B cell (primary cell): ENCODE results near the gene NEU2. TPM values are rescaled to one million over a fixed set of nuclear protein-coding genes. Genes with fewer than 3 reads are reported as not detected.

Experiments
- ATAC-seq: fragments of 200-7000 bp; cut with Tn5 transposase; one replicate; pipeline ENCODE4 v1.10.0; 2021; ENCODE audit warnings: low read depth, mild to moderate bottlenecking, moderate number of reproducible peaks, moderate library complexity
- CTCF ChIA-PET: fragments of 350-600 bp; sonication (Branson Sonifier 250); formaldehyde crosslinking; loops from one replicate; lab custom pipeline; 2021; ENCODE audit warnings: antibody characterized with exemption, inconsistent platforms; lab: Charles Lee
- POLR2A ChIA-PET: fragments of 350-600 bp; sonication (Branson Sonifier 250); formaldehyde crosslinking; loops from one replicate; lab custom pipeline; 2021; ENCODE audit warnings: antibody characterized with exemption; lab: Charles Lee
- DNase-seq: peaks from one replicate; pipeline ENCODE4 v3.0.0; 2013
- H2AFZ ChIP-seq: 2 replicates; pipeline ENCODE4 v1.6.1; 2012; ENCODE audit warnings: mild to moderate bottlenecking, low read depth, low read length; ENCODE audit not compliant: insufficient read depth, poor library complexity, severe bottlenecking
- H3K27ac ChIP-seq, 2 donors: 1 replicate in 1 of 2; 2 replicates in 1 of 2; pipeline ENCODE4 v1.5.1; 2012 to 2013; ENCODE audit warnings: low read length in 2 of 2, mild to moderate bottlenecking in 2 of 2, moderate library complexity in 1 of 2
- H3K27me3 ChIP-seq, 4 experiments: fragments of 200-600 bp in 1 of 4; sonication (generic) in 1 of 4; replicated peaks in 1 of 4; 1 replicate in 2 of 4; 2 replicates in 2 of 4; pipeline versions ENCODE4 v1.6.1 to v1.7.0; 2013 to 2016; ENCODE audit warnings: low read length in 3 of 4, mild to moderate bottlenecking in 2 of 4, mixed read lengths in 1 of 4, moderate library complexity in 1 of 4; ENCODE audit not compliant: insufficient read depth in 4 of 4, control insufficient read depth in 3 of 4; ENCODE audit errors: control extremely low read depth in 1 of 4
- H3K36me3 ChIP-seq, 2 experiments: replicated peaks in 1 of 2; 1 replicate in 1 of 2; 2 replicates in 1 of 2; pipeline versions ENCODE4 v1.6.1 to v1.7.1; 2013; ENCODE audit warnings: low read length in 1 of 2; ENCODE audit not compliant: insufficient read depth in 2 of 2, control insufficient read depth in 1 of 2; ENCODE audit errors: control extremely low read depth in 1 of 2, extremely low read depth in 1 of 2
- H3K4me1 ChIP-seq, 2 donors: fragments of 200-600 bp in 1 of 2; sonication (generic) in 1 of 2; 1 replicate in 1 of 2; 2 replicates in 1 of 2; pipeline versions ENCODE4 v1.5.1 to v1.6.1; 2013 to 2017; ENCODE audit warnings: low read length in 2 of 2; ENCODE audit not compliant: control insufficient read depth in 2 of 2, insufficient read depth in 2 of 2
- H3K4me2 ChIP-seq: replicated peaks from 2 replicates; pipeline ENCODE3; 2012; ENCODE audit warnings: mild to moderate bottlenecking, low read depth, low read length; ENCODE audit not compliant: poor library complexity, severe bottlenecking
- H3K4me3 ChIP-seq, 5 experiments: fragments of 200-600 bp in 1 of 5; sonication (generic) in 1 of 5; 1 replicate in 3 of 5; 2 replicates in 2 of 5; pipeline versions ENCODE4 v1.5.1 to v1.7.0; 2011 to 2016; ENCODE audit warnings: low read length in 4 of 5, mild to moderate bottlenecking in 4 of 5, low read depth in 2 of 5, control low read depth in 1 of 5, moderate library complexity in 1 of 5; ENCODE audit not compliant: insufficient read depth in 1 of 5; ENCODE audit errors: control extremely low read depth in 1 of 5, extremely low read depth in 1 of 5
- H3K79me2 ChIP-seq: fragments of 200-600 bp; sonication (generic); one replicate; pipeline ENCODE4 v1.6.0; 2016; ENCODE audit warnings: low read length; ENCODE audit not compliant: control insufficient read depth, insufficient read depth
- H3K9ac ChIP-seq: fragments of 200-600 bp; sonication (generic); 2 replicates; pipeline ENCODE4 v1.6.1; 2017; ENCODE audit warnings: mild to moderate bottlenecking, low read length, moderate library complexity
- H3K9me3 ChIP-seq, 3 donors: one replicate each; pipeline versions ENCODE4 v1.6.1 to v1.7.1; 2013; ENCODE audit warnings: low read length in 2 of 3; ENCODE audit not compliant: control insufficient read depth in 2 of 3, insufficient read depth in 1 of 3; ENCODE audit errors: control extremely low read depth in 1 of 3
- H4K20me1 ChIP-seq: 2 replicates; pipeline ENCODE4 v1.6.0; 2012; ENCODE audit warnings: mild to moderate bottlenecking, low read length; ENCODE audit not compliant: insufficient read depth, control insufficient read depth, poor library complexity, severe bottlenecking
- H3K27ac Mint-ChIP-seq: one replicate; pipeline ENCODE4 v1.8.0; 2021; ENCODE audit warnings: mixed read lengths
- H3K27me3 Mint-ChIP-seq: one replicate; pipeline ENCODE4 v1.8.0; 2021; ENCODE audit warnings: mixed read lengths
- H3K4me1 Mint-ChIP-seq: one replicate; pipeline ENCODE4 v1.8.0; 2021; ENCODE audit warnings: mixed read lengths
- H3K4me3 Mint-ChIP-seq: one replicate; pipeline ENCODE4 v1.8.0; 2021; ENCODE audit warnings: mixed read lengths
- H3K9me3 Mint-ChIP-seq: one replicate; pipeline ENCODE4 v1.8.0; 2022; ENCODE audit warnings: mixed read lengths; ENCODE audit not compliant: insufficient read depth
- EZH2 ChIP-seq: IDR thresholded peaks from 2 replicates; pipeline ENCODE4 v1.6.1; 2012; ENCODE audit warnings: borderline replicate concordance, low read depth, mild to moderate bottlenecking, moderate library complexity, low read length; ENCODE audit not compliant: insufficient read depth, poor library complexity, severe bottlenecking
- WGBS: methylation state at CpG from one replicate; pipeline ENCODE4 v1.1.5; 2013; ENCODE audit warnings: missing lambda C conversion rate; ENCODE audit not compliant: insufficient coverage; 5-methylcytosine and 5-hydroxymethylcytosine counted together
- intact Hi-C: fragments of 100-400 bp; cut with micrococcal nuclease; formaldehyde crosslinking; loops from one replicate; pipeline ENCODE4 v1.10.0; 2022
- polyA plus RNA-seq: library from polyadenylated mRNA; depleted of rRNA; stranded (reverse); fragments of >200 nt; gene quantifications from 2 replicates; pipeline ENCODE4 v1.2.3, GENCODE V29; 2012
- total RNA-seq, 2 donors: library from RNA; stranded (reverse); fragments of 120-200 nt in 1 of 2; gene quantifications; 1 replicate in 1 of 2; 2 replicates in 1 of 2; pipeline versions ENCODE4 v1.2.3 to v1.2.4, GENCODE V29; 2013 to 2022
- TF ChIP-seq, protein P1 (sequence below): fragments of 200-600 bp; IDR thresholded peaks from one replicate; pipeline ENCODE4 v1.8.0; 2022; ENCODE audit warnings: antibody characterized with exemption, mild to moderate bottlenecking

Gene NEU2
- total and polyA plus RNA-seq, 2 donors (not counting 1 experiment from before 2014, with no cell fraction given) = not detected

DNA sequence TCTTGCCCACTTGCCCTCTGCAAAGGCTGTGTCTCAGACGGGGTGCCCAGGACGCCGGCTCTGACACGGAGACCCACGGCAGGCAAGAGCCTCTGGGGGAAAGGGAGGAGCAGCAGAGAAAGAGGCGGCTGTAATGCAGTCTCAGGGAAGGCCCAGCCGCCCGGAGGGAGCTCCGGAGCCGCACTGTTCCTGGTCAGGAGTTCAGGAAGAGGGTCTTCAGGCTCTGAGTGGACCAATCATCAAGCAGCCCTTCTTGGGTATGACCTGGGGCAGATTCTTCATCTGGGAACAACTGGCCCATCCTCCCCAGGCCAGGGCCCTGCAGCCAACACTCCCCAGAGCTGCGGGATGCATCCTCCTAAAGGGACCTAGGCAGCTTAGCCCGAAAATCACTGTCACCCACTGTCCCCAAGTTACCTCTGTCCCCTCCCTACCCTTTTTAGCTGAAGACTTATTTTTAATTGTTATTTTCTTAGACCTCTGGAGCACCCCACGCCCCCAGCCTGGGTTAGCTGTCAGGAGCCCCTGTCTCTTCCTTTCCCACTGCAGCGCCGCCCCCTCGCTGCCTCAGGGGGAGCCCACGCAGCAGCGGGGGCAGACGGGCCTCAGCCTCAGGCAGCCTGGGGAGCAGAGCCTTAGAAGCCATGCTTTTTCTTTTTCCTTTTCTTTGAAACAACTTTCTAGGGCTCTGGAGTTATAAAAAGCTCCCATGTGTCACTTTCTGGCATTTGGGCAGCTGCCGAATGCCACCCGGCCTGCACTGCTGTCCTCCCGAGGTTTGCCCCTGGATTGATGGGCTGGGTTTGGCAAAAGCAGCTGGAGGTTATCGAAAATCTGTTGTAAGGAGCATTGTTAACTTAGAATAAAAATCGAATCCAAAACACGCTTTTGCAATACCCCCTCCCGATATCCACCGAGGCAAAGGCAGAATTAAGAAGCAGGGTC, 644 bp upstream of the NEU2 start:
- Histone ChIP-seq H3K36me3 (no peaks in the 10 kb centered on the region), H3K4me1 (no peaks in the 10 kb centered on the region), H3K9ac (no peak overlapping the region), H2AFZ (no peak overlapping the region), H4K20me1 (no peaks in the 10 kb centered on the region), H3K27me3 (no peaks in the 10 kb centered on the region), H3K9me3 (no peaks in the 10 kb centered on the region), H3K4me3 (no peak overlapping the region), H3K79me2 (no peaks in the 10 kb centered on the region), H3K4me2 (no peak overlapping the region), H3K27ac (no peak overlapping the region)
- Mint-ChIP-seq H3K27ac (no peak overlapping the region), H3K4me3 (no peak overlapping the region), H3K9me3 (no peaks in the 10 kb centered on the region), H3K27me3 (no peaks in the 10 kb centered on the region), H3K4me1 (no peaks in the 10 kb centered on the region)
- 96% methylated on average over 22 of the region's 27 CpGs for WGBS
- no peak for TF ChIP-seq EZH2
- TF ChIP-seq, protein P1, sequence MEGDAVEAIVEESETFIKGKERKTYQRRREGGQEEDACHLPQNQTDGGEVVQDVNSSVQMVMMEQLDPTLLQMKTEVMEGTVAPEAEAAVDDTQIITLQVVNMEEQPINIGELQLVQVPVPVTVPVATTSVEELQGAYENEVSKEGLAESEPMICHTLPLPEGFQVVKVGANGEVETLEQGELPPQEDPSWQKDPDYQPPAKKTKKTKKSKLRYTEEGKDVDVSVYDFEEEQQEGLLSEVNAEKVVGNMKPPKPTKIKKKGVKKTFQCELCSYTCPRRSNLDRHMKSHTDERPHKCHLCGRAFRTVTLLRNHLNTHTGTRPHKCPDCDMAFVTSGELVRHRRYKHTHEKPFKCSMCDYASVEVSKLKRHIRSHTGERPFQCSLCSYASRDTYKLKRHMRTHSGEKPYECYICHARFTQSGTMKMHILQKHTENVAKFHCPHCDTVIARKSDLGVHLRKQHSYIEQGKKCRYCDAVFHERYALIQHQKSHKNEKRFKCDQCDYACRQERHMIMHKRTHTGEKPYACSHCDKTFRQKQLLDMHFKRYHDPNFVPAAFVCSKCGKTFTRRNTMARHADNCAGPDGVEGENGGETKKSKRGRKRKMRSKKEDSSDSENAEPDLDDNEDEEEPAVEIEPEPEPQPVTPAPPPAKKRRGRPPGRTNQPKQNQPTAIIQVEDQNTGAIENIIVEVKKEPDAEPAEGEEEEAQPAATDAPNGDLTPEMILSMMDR = no peak
- intact Hi-C loops = no loop called here
- DNase-seq (no peak), ATAC-seq (no peak)
- POLR2A ChIA-PET = no interaction called here
- CTCF ChIA-PET = interaction anchor here (1.5 to 6.1 kb wide), 3 partner anchors 13 to 178 kb away, joined by 3 to 39 read pairs (median 32); no protein-coding TSS in a partner anchor

DNA sequence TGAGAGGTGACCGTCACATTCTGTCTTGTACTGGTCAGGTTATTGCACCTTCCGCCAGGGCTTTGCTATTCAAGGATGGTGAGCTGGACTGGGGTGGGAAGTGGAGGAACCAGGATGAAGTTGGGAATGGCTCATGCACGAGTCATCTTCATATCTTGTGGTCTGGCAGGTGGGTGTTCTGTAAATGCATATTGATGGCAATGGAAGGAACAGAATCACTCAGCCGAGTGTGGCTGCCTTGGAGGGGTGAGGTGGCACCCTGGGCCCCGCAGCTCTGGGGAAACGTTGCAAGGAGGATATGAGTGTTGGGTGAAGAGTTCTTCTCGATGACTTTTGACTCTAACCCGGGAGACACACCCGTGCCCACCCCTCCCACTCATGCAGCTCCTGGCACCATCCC, 1.2 kb downstream of the NEU2 start:
- Histone ChIP-seq H3K4me1 (no peaks in the 10 kb centered on the region), H3K27me3 (no peaks in the 10 kb centered on the region), H3K27ac (no peak overlapping the region), H3K4me3 (no peak overlapping the region), H3K36me3 (no peaks in the 10 kb centered on the region), H4K20me1 (no peaks in the 10 kb centered on the region), H2AFZ (no peak overlapping the region), H3K79me2 (no peaks in the 10 kb centered on the region), H3K9me3 (no peaks in the 10 kb centered on the region), H3K4me2 (no peak overlapping the region), H3K9ac (no peak overlapping the region)
- H3K9me3 Mint-ChIP-seq = no peaks in the 10 kb centered on the region
- 73% methylated on average over 6 of the region's 9 CpGs for WGBS
- no peaks in the 10 kb centered on the region for H3K4me1 Mint-ChIP-seq
- no peak overlapping the region for H3K4me3 Mint-ChIP-seq
- intact Hi-C loops = no loop called here
- no peak overlapping the region for H3K27ac Mint-ChIP-seq
- H3K27me3 Mint-ChIP-seq = no peaks in the 10 kb centered on the region
- ChIA-PET POLR2A (no interaction called here), CTCF (interaction anchor here (1.4 to 6.1 kb wide), 3 partner anchors 20 to 180 kb away, joined by 3 to 39 read pairs (median 7); no protein-coding TSS in a partner anchor)
- no peak for TF ChIP-seq EZH2
- TF ChIP-seq, protein P1 = no peak
- no peak for DNase-seq
- no peak for ATAC-seq
